Measurements from ENCODE around the gene FGD4.

GRCh38 chr12:32690927-32691326 lies 291.6 kb downstream of the FGD4 start:
- TF ChIP-seq CTCF (IDR thresholded peaks at IDR 0.05) (no peak), POLR2AphosphoS5 (IDR thresholded peaks at IDR 0.05) (no peak), POLR2A (IDR thresholded peaks at IDR 0.05) (no peak), EP300 (IDR thresholded peaks at IDR 0.05) (no peak)
